ENCODE results near the gene AP5S1.

AP5S1 gene

DNA sequence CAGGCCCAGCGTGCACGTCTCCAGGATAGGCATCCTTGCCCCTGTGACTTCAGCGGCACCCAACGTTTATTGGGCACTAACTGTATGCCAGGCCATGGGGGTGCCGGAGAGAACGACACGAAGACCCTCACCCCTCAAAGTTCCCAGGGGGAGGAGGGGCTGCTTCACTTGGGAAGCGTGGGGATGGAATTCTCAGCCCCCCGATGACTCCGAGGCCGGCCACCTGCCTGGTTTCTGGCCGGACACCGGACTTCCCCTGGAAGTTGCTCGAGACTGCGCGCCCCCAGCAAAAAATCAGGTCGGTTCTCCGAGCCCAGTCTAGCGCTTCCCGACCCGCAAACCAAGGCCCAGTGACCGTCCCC, 26.0 kb downstream of the AP5S1 start:
- DNase-seq (ENCODE audit: low read depth in 2 of 2) = no peak

DNA sequence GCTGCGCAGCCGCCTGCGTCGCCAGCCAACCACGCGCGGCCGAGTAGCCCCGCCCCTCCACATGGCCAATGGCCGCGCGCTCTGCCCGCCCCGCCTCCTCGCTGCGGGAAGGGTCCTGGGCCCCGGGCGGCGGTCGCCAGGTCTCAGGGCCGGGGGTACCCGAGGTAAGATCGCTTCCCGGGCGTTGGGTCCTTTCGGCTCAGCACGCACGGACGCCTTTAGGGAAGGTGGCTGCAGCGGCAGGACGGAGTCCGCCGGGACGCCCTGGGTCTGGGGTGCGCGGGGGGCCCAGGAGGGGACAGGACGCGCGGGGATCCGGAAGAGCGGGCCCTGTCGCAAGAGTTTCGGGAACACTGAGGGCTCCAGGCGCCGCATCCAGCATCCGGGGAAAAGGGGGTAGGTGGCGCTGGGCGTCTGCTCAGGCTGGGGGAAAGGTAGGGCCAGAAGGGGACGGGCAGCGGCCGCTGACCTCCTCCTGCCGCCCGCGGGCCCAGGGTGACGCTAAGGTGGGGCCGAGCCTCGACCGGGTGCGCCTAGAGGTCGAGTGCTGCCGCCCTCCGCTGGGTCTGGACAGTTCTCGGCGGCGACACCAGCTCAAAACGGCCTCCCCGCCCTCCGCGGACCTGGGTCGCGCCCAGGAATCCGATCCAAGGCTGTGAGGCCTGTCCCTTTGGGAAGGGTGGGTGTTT, 26.5 kb downstream of the AP5S1 start, which contains the start of gene MAVS:
MAVS (plus strand) TSS at position 95 of the 689 bp plus-strand sequence. CDS start 7,791 bp downstream, outside the sequence.
- peak; percentile 42 to 49 for DNase-seq (ENCODE audit: low read depth in 2 of 2)

DNA sequence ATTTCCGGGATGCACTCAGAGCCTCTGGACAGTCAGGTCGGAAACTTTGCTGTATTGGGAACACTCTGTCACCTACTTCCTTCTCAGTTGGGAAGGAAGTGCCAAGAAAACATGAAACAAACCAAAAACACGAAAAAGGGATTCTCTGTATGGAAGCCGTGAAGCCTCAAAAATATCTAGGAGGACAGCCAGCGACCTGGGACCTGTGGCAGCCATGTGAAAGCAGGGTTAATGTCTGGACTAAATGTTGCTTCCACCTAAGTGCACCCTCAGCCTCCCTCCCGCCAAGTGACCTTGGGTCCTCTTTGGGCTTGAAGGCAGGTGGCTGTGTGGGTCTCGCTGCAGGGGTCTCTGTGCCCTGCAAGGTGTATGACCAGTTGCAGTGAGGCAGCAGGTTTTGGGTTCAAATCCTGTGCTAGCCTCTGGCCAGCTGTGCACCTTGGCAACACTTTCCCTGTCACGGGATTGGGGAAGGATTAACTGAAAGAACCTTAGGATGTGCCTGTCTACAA, 27.1 kb downstream of the AP5S1 start:
- no peak for DNase-seq (ENCODE audit: low read depth in 2 of 2)

DNA sequence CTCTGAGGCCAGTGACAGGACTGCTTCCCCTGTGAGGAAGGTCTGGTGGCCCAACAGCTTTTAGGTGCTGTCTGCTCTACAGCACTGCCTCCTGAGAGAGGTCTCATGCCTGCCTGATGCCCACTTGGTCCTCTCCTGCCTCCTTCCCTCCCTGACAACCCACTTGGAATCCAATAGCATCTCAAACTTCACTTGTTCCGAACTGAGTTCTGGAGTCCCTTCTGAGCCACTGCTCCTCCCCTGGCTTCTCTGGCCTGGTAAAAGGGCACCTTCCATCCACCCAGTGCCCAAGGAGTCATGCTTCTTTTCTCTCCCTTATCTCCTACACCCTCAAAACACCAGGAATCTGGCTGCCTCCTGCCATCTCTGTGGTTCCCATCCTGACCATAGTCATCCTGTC, 28.2 kb downstream of the AP5S1 start:
- DNase-seq (ENCODE audit: low read depth in 2 of 2) = no peak

DNA sequence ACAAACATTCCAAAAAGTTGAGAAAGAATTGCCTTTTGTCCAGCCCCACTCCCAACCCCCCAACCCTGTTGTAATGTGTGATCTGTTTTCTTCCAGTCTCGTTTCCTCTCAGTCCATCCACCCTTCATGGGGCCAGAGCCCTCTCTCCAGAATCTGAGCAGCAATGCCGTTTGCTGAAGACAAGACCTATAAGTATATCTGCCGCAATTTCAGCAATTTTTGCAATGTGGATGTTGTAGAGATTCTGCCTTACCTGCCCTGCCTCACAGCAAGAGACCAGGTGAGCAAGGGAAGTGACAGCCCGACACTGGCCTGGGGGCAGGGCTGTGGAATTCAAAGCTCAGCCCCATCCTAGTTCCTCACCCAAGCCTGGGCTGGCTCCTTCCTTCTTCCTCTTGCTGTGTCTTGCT, 34.1 kb downstream of the AP5S1 start:
- DNase-seq (ENCODE audit: low read depth in 2 of 2) = no peak

DNA sequence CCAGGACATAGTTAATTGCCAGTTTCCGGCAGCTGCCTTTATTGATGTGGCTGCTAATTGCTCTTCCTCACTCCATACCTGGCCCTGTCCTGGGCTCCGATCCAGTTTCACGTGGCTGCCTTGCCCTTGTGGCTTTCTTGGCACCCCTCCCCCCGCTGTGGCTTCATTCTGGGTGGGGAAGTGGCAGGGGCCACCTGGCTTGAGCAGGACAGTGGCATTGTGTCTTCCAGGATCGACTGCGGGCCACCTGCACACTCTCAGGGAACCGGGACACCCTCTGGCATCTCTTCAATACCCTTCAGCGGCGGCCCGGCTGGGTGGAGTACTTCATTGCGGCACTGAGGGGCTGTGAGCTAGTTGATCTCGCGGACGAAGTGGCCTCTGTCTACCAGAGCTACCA, 37.1 kb downstream of the AP5S1 start:
- DNase-seq (ENCODE audit: low read depth in 2 of 2) = no peak

DNA sequence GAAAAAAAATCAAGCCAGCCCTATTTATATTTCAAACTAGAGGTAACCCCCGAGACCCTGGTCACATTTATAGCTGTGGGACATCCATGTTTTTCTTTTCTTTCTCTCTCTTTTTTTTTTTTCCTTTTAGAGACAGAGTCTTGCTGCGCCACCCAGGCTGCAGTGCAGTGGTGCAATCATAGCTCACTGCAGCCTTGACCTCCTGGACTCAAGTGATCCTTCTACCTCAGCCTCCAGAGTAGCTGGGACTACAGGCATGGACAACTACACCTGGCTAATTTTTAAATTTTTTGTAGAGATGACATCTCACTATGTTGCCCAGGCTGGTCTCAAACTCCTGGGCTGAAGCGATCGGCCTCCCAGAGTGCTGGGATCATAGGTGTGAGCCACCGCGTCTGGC, 38.3 kb downstream of the AP5S1 start:
- DNase-seq (ENCODE audit: low read depth in 2 of 2) = no peak

DNA sequence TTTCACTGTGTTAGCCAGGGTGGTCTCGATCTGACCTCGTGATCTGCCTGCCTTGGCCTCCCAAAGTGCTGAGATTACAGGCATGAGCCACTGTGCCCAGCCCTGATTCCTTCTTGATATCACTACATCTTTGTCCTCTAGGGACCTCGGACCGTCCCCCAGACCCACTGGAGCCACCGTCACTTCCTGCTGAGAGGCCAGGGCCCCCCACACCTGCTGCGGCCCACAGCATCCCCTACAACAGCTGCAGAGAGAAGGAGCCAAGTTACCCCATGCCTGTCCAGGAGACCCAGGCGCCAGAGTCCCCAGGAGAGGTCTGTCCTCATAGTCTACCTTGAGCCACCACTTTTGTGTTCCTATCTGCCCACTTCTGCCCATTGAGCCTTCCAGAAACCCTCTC, 40.8 kb downstream of the AP5S1 start:
- DNase-seq (ENCODE audit: low read depth in 2 of 2) = no peak

DNA sequence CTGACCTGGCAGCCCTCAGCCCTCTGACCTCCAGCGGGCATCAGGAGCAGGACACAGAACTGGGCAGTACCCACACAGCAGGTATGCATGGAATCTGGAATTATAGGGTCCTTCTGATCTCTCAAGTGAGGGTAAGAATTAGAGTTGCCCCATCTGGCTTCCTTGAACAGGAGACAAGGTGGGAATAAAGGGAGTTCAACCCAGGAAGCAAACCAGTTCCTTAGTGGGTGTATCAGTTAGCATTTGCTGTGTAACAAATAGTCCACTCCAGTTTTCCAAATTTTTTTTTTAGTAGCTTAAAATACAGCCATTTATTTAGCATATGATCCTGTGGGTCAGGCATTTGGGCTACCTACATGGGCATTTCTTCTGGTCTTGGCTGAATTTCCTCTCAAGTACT, 42.0 kb downstream of the AP5S1 start:
- no peak for DNase-seq (ENCODE audit: low read depth in 2 of 2)

DNA sequence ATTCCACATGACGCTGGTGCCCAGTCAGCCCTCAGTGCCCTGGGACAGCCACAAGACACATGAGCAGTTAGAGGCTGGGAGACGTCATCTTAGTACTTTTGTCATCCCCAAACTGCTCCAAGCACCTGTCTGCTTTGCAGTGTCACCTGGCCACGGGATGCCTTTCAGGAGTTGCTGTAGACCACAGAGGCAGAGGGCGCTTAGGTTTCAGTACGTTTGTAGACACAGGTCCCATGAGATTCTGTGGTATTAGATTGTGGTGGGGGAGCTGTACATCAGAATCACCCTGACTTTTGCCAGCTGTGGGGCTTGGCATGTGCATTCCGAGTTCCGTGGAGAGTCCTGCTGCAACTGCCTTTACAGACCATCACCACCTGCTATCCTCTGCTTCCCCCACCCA, 43.0 kb downstream of the AP5S1 start:
- no peak for DNase-seq (ENCODE audit: low read depth in 2 of 2)

DNA sequence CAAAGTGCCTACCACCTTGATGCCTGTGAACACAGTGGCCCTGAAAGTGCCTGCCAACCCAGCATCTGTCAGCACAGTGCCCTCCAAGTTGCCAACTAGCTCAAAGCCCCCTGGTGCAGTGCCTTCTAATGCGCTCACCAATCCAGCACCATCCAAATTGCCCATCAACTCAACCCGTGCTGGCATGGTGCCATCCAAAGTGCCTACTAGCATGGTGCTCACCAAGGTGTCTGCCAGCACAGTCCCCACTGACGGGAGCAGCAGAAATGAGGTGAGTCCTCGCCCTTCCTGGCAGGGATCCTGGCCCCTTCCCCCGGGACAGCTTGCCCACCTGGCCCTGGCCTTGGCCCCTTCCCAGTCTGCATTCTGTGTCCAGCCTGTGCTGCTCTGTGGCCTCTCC, 44.2 kb downstream of the AP5S1 start:
- no peak for DNase-seq (ENCODE audit: low read depth in 2 of 2)

DNA sequence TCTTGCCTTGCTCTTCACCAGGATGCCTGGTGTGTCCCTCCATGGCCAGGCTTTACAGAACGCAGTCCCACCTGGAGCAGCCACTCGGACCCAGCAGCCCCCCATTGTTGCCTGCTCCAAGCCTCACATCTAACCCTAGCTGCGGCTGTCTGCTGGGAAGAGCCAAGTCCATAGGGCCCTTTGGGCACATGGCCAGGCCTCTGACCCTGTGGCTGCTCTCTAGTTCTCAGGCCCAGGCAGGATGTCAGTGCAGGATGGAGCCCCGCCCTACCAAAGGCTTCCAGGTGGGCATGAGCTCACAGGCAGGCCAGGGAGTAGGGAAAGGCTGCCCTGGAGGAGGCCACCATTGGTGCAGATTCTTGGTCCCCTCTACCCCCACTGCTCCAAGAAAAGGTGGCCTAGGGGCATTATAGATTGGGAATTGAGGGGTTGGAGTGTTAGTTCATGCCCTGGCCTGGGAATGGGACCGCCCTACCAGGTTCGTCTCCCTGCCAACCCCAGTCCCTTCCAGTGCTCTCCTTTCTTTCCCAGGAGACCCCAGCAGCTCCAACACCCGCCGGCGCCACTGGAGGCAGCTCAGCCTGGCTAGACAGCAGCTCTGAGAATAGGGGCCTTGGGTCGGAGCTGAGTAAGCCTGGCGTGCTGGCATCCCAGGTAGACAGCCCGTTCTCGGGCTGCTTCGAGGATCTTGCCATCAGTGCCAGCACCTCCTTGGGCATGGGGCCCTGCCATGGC, 45.0 kb downstream of the AP5S1 start:
- no peak for DNase-seq (ENCODE audit: low read depth in 2 of 2)

DNA sequence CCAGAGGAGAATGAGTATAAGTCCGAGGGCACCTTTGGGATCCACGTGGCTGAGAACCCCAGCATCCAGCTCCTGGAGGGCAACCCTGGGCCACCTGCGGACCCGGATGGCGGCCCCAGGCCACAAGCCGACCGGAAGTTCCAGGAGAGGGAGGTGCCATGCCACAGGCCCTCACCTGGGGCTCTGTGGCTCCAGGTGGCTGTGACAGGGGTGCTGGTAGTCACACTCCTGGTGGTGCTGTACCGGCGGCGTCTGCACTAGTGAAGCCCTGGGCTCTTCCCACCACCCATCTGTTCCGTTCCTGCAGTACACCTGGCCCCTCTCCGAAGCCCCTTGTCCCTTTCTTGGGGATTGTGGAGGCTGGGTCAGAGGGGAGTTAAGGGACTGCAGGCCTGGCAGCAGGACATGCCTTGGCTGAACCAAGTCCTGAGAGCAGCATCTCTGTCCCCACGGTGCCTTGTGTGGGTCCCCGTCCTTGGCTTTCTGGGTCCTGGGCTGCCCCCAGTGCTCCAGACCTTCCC, 45.6 kb downstream of the AP5S1 start:
- DNase-seq (ENCODE audit: low read depth in 2 of 2) = no peak

DNA sequence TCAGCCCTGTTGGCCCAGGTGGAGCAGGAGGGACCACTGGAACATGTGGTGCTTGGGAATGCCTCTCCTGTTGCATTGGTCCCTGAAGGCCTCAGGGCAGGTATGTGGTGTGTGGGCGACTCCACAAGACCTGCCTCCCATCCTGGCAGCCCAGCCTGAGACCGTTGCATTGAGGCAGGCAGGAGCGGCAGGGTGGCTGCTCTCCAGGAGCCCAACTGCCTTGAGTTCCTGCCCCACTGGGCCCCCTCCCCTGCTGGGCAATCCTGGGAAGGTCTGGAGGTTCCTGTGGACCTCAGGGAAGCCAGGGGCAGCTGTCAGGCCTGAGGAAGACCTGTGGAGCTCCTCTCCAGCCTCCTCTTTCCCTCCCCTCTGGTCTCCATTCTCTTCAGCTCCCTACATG, 46.1 kb downstream of the AP5S1 start:
- DNase-seq (ENCODE audit: low read depth in 2 of 2) = no peak

DNA sequence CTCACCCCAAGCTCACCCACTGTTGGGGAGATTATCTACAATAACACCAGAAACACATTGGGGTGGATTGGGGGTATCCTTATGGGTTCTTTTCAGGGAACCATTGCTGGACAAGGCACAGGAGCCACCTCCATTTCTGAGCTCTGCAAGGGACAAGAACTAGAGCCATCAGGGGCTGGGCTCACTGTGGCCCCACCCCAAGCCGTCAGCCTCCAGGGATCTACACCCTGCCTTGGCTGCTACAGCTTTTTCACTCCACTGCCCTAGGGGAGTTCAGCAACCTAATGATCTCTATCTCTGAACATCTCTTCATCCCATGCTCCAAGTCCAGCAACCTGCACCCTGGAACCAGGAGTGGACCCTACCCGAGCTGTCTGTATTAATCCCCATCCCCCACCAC, 47.5 kb downstream of the AP5S1 start:
- DNase-seq (ENCODE audit: low read depth in 2 of 2) = no peak

DNA sequence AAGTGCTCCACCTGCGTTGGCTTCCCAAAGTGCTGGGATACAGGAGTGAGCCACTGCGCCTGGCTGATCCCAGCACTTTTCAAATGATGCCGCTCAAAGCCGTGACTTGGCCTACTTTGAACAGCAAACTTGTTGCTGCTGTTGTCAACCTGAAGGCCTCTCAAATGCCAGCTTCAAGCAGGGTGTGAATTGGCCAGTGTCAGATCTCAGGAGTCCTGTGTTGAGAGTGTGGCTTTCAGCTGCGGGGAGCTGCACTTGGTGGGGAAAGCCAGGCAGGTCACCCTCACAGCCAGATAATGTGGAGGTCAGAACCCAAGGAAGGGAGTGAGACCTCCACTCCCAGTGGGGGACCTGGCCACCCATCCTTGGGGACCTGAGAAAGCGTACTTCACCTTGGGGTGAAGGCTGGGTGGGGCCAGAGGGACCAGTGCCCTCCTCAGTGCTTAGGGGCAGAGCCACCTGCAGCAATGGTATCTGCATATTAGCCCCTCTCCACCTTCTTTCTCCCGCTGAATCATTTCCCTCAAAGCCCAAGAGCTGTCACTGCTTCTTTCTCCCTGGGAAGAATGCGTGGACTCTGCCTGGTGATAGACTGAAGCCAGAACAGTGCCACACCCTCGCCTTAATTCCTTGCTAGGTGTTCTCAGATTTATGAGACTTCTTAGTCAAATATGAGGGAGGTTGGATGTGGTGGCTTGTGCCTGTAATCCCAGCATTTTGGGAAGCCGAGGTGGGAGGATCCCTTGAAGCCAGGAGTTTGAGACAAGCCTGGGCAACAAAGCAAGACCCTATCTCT, 49.7 kb downstream of the AP5S1 start:
- no peak for DNase-seq (ENCODE audit: low read depth in 2 of 2)

DNA sequence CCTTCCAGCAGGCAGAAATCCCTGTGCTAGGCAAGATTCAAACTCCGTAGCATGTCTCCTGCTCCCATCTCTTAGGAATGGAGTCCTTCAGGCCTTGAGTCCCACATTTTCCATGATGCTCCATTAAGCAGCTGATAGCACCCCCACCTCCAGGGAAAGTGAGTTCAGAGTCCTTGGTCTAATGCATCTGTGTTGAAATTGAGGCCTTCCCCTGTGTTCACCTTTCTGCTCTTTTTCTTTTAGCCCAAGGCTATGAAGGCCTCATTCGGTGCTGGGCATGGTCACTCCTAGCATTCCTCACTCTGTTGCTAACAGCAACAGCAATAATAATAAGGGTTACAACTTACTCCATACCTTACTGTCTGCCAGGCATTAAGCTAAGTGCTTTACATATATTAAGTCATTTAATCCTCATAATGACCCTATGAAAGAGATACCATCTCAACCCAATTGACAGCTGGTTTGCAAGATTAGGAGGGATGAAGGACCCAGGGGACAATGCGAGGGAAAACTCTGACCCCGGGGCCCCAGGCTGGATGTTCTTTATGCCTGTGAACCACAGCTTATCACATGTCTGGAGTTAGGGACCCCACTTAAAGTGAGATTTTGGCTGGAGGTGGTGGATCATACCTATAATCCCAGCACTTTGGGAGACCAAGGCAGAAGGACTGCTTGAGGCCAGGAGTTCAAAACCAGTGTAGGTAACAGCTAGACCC, 51.4 kb downstream of the AP5S1 start:
- no peak for DNase-seq (ENCODE audit: low read depth in 2 of 2)

DNA sequence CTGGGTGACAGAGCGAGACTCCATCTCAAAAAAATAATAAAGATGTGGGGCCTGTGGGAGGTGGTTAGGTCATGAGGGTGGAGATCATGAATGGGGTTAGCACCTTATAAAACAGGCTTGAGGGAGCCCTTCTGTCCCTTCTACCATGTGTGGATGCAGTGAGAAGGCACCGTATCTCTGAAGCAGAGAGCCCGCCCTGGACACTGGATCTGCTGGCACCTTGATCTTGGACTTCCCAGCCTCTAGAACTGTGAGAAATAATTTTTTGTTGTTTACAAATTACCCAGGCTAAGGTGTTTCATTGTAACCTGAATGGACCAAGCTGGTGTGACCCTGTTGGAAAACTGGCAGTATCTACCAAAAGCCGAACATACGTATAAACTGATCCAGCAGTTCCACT, 53.2 kb downstream of the AP5S1 start:
- no peak for DNase-seq (ENCODE audit: low read depth in 2 of 2)

DNA sequence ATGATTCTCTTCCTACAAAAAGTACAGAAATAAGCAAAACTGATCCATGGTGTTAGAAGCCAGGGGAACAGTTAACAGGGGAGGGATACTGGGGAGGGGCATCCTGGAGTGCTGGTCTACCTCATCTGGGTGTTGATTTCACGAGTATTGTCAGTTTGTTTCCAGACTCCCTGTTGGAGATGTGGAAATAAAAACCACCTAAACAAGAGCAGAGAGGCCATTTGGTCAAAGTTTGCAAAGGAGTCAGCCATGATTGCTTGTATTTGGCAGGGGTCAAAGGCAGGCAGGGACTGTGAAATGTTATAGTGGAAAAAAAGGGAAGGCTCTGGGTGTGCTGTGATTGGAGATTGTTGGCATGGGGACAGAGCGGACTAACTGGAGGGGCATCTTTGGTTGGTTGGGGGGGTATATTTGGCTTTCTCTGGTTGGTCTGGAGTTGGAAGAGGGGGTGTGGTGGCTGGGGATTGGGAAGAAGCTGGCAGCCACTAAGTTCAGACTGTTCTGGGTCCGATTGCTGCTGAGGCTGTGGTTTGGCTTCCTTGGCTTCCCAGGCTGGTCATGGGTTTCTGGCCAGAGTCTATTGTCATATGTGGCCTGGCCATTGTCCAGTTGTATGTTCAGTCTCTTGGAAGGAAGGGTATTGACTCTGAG, 54.0 kb downstream of the AP5S1 start:
- DNase-seq (ENCODE audit: low read depth in 2 of 2) = no peak

DNA sequence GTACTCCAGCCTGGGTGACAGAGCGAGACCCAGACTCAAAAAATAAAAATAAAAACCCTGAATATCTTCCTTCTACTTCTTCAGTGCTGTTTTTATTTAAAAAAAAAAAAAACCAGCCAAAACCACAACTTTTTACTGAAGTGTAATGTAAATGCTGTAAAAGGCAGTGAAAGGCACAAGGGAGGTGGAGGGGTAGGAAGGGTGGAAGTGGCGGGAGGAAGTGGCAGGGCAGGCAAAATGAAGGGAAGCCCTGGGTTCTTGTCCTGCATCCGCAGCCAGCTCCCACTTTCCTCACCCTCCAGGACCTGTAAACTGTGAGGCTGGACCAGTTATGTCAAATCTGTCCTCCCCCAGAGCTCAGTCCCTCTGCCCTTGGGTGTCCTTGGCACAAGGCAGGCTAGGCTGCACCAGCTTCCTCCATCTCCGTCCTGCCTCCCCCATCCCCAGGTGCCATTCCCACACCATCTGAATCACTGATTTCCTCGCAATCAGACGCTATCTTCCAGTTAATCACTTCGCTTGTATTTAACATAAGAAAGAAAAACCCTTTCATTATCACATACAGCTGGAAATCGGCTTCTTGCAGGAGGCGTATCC, 55.1 kb downstream of the AP5S1 start:
- DNase-seq (ENCODE audit: low read depth in 2 of 2) = no peak

DNA sequence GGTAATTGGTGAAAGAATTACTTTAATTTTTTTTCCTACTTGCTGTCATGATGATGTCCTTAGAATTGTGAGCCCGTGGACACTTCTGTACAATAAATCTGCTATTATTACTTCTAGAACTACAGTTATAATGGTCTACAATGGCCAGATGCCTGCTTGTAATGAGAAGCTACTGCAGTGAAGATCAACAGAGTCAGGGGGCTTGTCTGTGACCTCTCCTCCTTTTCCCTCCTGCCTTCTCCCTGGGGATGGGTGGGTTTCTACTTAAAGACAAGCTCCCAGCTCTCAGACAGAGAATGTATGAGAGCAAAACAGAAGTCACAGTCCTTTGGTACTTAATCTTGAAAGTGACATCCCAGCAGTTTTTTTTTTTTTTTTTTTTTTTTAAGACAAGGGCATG, 55.7 kb downstream of the AP5S1 start:
- no peak for DNase-seq (ENCODE audit: low read depth in 2 of 2)

Measured in fibroblast of skin of left quadriceps (primary cell).